Hippocampal formation (tissue), 2 donors: ENCODE data around the gene CLSTN1.
"Not testable (repeated sequence)": the region's sequence is repeated elsewhere in the genome, so short reads cannot be mapped to it uniquely, and the experiment has no call there.

Experiments
- DNase-seq, 2 donors: peaks; one replicate each; lab custom pipeline; 2025; lab: John Stamatoyannopoulos, UW

The CLSTN1 gene

GRCh38 chr1:9825093-9826074, 1.6 kb upstream of the CLSTN1 start:
- DNase-seq = peak in 1 of 2 donors; percentile 35

GRCh38 chr1:9824702-9825089, 931 bp upstream of the CLSTN1 start:
- DNase-seq = no peak

- no peak for DNase-seq
Measured at GRCh38 chr1:9823693-9823942, 147 bp downstream of the CLSTN1 start.

DNA sequence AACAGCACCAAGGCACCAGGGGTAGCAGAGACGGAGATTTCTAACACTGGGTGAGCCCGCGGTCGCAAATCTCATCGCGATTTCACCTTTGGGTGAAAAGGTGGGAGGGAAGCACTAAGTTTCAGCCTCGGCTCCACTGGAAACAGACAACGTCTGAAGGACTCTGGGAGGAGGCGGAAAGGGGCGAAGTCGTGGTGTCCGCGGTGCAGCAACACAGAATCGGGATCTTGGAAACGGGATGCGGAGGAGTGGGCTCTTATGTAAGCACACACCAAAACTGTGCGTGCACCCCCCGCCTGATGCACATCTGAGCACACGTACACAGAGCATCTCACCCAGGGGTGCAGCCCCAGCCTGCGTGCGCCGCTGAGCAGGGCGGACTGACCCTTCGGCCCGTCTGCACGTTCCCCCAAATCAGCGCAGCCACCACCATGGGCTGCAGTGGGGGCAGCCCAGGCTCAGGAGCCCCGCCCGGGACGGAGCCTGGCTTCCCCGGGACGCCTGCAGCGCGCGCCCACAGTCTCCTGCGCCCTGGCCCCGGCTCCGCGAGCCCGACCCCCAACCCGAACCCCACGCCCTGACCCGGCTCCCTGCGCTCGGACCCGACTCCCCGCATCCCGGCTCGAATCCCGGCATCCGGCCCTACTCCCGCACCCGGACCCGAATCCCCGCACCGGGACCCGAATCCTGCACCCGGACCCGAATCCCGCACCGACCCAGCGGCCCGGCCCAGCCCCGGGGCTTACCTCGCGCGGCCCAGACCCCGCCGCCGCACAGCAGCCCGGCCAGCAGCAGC, 670 bp downstream of the CLSTN1 start:
- no peak for DNase-seq

DNA sequence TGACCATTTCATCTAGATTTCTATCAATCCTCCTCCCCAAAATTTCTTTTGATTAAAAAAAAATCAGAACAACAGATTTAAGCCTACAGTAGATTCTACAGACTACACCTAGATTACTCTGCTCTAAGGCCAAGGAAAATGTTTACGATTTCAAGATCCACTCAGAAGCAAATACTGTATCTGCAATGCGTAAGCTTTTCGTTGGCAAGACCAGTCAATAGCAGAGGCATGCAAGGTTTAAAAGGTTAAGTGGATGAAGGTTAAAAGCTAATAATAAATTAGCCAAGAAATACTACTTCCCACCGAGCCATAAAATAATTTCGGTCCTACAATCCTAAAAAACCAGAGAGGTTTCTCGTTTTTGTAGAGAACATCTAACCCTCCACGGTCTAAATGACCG, 1.3 kb downstream of the CLSTN1 start:
- no peak for DNase-seq

- no peak for DNase-seq
Measured at GRCh38 chr1:9821710-9822109, 2.1 kb downstream of the CLSTN1 start.

- no peak for DNase-seq
Measured at GRCh38 chr1:9820521-9820920, 3.2 kb downstream of the CLSTN1 start.

DNA sequence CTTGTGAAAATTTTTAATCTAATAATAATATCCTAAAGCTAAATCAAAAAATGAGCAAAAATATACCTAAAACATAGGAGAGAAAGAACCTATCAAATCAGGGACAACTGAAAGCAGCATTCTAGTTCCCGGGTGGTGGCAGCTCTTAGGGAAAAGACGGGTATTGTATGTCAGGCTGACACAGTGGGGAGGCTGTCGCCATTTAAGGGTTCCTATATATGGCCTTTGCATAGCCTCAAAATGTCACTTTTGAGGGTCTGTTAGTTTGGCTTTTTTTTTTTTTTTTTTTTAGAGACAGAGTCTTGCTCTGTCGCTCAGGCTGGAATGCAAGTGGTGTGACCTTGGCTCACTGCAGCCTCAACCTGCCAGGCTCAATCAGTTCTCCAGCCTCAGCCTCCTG, 6.0 kb downstream of the CLSTN1 start:
- DNase-seq = no peak

DNA sequence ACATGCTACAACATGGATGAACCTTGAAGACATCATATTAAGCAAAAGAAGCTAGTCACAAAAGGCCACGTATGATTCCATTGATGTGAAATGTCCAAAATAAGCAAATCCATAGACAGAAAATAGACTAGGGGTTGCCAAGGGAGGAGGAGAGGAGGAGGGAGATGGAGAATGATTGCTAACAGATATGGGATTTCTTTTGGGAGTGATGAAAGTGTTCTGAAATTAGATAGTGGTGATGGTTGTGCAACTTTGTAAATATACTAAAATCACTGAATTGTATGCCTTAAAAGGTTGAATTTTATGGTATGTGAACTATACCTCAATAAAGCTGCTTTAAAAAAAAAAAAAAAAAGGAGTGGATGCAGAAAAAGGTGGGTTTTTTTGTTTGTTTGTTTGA, 7.6 kb downstream of the CLSTN1 start:
- no peak for DNase-seq

DNA sequence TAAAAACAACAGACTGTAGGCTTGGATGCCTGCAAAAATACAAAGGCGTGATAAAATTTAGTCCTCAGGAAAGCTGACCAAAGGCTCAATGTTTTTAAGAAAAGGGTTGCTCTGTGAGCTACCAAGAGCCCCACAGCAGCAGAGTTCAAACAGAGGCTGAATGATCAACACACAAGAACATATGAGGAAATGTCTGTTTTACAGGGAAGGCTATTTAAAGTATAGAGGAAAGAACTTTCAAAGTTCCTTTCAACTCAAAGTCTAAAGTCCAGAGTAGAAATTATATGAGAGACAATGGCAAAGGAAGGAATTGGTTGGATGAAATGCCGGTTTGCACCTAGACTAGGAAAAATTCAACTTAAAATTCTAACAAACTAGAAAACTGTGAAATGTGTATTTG, 8.6 kb downstream of the CLSTN1 start:
- DNase-seq = no peak

DNA sequence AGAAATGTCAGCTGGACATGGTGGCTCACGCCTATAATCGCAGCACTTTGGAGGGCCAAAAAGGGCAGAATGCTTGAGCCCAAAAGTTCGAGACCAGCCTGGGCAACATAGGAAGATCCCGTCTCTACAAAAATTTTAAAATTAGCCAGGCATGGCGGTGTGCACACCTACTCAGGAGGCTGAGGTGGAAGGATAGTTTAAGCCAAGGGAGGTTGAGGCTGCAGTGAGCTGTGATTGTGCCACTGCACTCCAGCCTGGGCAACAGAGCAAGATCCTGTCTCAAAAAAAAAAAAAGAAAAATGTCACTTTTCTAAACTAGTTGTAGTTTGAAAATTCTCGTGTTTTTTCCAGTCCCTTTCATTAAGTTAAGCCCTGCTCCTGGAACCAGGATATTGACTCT, 9.1 kb downstream of the CLSTN1 start:
- DNase-seq = no peak

- DNase-seq = no peak
Measured at GRCh38 chr1:9811239-9811966, 12.4 kb downstream of the CLSTN1 start.

- DNase-seq = no peak
Measured at GRCh38 chr1:9809100-9809510, 14.7 kb downstream of the CLSTN1 start.

DNA sequence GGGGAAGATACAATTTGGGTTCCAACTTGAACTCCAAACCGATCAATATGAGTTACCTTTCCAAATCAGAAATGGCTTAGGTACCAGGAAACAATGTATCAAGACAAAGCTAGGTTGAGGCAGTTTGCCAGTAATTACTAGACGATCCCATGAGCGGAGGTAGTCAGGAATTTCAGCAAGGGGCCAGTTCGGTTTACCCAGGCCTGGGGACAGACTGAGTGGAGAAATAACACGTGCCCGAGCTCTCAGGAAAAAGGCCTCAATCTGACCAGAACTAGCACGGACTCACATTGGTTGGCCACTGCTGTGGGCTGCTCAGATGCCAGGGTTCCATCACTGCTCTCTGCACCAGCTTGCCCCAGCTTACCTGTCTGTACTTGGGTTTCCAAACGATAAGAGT, 15.3 kb downstream of the CLSTN1 start:
- no peak for DNase-seq

- DNase-seq = no peak
Measured at GRCh38 chr1:9807541-9807940, 16.2 kb downstream of the CLSTN1 start.

DNA sequence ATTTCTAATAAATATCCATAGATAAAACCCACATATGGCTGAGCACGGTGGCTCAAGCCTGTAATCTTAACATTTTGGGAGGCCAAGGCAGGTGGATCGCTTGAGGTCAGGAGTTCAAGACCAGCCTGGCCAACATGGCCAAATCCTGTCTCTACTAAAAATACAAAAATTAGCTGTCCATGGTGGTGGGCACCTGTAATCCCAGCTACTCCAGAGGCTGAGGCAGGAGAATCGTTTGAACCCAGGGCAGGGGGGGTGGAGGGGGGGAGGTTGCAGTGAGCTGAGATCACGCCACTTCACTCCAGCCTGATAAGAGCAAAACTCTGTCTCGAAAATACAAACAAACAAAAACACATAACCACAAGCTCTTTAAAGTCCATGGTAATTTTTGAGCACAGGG, 17.8 kb downstream of the CLSTN1 start:
- not testable (repeated sequence) for DNase-seq

GRCh38 chr1:9805006-9805508, 18.7 kb downstream of the CLSTN1 start:
- no peak for DNase-seq

- DNase-seq = not testable (repeated sequence)
Measured at GRCh38 chr1:9803003-9803918, 20.5 kb downstream of the CLSTN1 start.

DNA sequence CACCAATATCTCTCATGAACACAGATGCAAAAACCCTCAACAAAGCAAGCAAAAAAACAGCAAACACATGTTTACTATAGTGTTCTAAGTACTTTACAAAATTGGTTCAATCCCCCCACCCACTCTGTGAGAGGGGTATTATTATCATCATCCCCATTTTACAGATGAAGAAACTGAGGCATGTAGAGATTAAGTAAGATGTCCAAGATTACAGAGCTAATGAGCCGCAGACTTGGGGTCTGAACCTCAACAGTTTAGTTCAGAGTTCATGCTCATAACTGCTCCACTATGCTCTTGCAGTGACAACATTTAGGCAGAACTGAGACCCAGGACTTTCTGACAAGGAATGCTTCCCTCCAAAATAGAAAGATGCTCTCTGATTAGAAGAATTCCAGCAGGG, 21.9 kb downstream of the CLSTN1 start:
- no peak for DNase-seq

GRCh38 chr1:9798236-9799130, 25.3 kb downstream of the CLSTN1 start:
- DNase-seq = no peak
